ENCODE results near the gene MIA.

MIA gene

DNA sequence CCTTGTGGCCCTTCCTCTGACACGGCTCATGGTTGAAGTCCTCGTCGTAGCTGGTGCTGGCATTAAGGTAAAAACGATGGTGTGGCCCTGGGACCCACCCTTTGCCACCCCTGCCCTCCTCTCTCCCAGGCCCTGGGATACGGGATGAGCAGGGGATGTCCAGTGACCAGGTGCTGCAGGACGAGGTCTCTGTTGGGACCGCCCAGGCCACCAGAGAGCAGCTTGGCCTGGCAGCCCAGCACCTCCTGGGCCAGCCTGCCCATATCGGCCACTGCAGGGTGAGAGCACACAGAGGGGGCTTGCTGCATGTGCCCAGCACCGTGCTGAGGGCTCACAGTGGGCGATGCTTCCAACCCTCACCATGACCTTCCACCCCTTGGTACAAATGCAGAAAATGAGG is 31.4 kb upstream of the MIA start:
- DNase-seq (ENCODE audit: extremely low read depth, low read depth) = no peak
- TF ChIP-seq, protein P1, sequence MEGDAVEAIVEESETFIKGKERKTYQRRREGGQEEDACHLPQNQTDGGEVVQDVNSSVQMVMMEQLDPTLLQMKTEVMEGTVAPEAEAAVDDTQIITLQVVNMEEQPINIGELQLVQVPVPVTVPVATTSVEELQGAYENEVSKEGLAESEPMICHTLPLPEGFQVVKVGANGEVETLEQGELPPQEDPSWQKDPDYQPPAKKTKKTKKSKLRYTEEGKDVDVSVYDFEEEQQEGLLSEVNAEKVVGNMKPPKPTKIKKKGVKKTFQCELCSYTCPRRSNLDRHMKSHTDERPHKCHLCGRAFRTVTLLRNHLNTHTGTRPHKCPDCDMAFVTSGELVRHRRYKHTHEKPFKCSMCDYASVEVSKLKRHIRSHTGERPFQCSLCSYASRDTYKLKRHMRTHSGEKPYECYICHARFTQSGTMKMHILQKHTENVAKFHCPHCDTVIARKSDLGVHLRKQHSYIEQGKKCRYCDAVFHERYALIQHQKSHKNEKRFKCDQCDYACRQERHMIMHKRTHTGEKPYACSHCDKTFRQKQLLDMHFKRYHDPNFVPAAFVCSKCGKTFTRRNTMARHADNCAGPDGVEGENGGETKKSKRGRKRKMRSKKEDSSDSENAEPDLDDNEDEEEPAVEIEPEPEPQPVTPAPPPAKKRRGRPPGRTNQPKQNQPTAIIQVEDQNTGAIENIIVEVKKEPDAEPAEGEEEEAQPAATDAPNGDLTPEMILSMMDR (IDR thresholded peaks at IDR 0.05; ENCODE audit: low read depth, low read length) = no peak

DNA sequence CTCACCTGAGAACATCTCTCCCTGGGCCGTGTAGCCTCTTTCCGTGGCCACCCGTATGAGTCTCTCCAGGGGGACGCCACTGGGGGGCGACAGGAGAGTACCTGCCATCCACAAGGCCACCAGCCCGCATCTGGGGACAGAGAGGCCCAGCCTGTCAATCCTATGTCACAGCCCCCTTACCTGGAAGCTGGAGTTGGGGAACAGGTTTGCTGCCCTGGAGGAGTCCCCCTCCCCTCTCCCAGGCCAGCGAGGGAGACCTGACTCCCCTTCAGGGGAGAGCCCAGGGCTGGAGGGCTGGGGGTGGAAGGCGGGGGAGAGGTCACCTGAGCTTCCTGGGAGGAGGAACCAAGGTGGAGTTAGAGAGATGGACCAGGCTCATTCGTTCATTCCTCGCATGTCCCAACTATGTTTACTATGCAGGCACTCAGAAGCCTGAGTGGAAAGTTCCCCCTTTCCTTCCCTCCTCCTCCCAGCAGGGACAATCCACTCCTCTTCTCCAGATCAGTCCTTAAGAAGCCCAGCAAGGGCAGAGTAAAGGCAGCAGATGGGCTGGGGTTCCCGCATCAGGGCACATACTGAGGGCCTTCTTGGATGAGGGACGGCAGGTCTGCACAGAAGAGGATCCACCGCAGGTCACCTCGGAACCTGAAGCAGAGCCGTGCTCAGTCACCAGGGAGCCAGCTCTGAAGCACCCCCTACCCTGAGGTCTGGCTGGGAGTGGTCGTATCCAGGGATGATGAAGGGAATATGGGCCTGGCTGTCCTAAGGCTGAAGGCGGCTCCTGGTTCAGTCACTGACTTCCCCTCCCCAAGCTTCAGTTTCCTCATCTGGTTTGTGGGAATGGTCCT is 30.5 kb upstream of the MIA start:
- DNase-seq (ENCODE audit: extremely low read depth, low read depth) = no peak
- TF ChIP-seq, protein P1 (IDR thresholded peaks at IDR 0.05; ENCODE audit: low read depth, low read length) = no peak; the same call in 1 of the 2 replicates

DNA sequence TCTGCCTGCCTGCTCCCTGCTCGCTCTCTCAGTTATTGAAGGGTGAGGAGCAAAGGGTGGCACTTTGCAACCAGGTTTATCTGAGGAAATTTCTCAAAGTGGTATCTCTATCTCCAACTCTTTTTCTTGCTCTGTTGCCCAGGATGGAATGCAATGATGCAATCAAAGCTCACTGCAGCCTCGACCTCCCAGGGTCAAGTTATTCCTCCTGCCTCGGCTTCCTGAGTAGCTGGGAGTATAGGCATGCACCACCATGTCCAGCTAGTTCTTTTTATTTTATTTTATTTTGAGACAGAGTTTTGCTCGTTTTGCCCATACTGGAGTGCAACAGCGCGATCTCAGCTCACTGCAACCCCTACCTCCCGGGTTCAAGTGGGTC is 29.9 kb upstream of the MIA start:
- TF ChIP-seq, protein P1 (IDR thresholded peaks at IDR 0.05; ENCODE audit: low read depth, low read length) = no peak
- no peak for DNase-seq (ENCODE audit: extremely low read depth, low read depth)

DNA sequence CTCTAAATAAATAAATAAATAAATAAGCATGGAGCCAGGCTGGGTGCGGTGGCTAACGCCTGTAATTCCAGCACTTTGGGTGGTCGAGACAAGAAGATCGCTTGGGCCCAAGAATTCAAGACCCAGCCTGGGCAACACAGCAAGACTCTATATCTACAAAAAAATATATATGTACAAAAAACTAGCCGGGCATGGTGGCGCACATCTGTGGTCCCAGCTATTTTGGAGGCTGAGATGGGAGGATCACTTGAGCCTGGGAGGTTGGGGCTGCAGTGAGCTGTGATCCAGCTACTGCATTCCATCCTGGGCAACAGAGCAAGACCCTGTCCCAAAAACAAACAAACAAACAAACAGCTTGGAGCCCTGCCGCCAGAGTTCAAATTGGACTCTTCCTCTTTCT is 27.8 kb upstream of the MIA start:
- TF ChIP-seq, protein P1 (IDR thresholded peaks at IDR 0.05; ENCODE audit: low read depth, low read length) = no peak
- DNase-seq (ENCODE audit: extremely low read depth, low read depth) = no peak

DNA sequence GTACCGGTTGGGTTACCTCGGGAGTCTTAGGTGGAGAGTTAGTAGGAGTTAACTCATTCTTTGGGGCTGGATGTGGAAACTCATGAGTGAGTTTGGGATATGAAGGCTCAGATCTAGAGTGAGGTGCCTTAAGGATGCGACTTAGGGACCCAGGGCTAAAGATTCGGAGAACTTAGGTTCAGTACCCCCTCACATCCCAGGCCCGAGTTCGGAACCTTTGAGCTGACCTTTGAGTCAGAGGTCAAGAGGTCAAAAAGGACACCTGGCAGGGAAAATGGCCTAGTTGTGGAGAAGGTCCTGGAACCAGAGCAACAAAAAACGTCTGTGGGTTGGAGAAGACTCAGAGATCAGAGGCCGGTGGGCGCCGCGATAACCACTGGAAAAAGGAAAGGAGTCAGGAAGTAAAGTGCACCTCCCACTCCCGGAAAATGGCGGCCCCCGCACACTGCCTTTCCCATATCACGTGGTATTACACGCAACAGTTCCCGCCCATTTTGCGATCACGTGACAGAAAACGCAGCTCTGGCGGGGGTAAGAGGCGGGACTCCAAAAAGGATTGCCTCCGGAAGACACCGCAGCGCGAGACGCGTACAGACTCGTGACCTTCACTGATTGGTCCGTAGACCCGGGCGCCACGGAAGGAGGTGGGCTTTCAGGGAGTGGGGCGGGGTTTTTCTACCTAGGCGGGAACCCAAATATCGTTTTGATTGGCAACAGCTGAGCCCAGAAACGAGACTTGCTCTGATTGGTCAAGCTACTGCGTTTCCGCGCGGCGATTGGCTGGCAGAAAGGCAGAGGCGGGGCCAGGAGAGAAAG is 25.1 kb upstream of the MIA start, which contains the start of gene ACTMAP:
TSS of gene ACTMAP (minus strand) at position 420 of the 816 bp plus-strand sequence. CDS start 674 bp downstream, outside the sequence.
- TF ChIP-seq, protein P1 (IDR thresholded peaks at IDR 0.05; ENCODE audit: low read depth, low read length) = no peak
- peak; percentile 100 for DNase-seq (ENCODE audit: extremely low read depth, low read depth)

DNA sequence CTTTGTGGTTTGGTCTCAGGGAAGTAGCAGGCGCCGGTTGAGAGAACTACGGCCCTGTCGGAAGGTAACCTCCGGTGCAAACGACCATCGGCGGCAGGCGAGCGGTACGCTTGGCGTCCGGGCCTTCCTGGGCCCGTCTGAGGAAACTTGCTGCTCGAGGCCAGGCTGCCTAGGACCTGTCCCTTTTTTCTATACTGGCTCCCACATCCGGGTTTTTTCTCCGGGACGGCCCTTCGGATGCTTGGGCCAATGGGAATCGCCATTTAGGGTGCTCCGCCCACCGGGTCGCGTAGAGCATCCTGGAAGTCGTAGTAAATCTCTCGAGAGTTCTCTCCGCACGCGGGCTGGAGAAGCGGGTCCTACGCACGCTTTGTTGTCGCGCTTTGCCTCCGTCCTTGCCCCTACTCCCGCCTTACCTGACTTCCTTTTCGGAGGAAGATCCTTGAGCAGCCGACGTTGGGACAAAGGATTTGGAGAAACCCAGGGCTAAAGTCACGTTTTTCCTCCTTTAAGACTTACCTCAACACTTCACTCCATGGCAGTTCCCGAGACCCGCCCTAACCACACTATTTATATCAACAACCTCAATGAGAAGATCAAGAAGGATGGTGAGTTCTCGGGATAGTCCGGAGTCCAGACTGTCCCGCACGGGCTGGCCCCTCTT is 24.3 kb upstream of the MIA start, which contains the start of gene SNRPA:
TSS of gene SNRPA (plus strand) at position 330 of the 664 bp plus-strand sequence. CDS start at position 536, 206 bp downstream.
- TF ChIP-seq, protein P1 (IDR thresholded peaks at IDR 0.05; ENCODE audit: low read depth, low read length) = no peak
- DNase-seq (ENCODE audit: extremely low read depth, low read depth) = peak; percentile 92

Measured in AG09319 (cell line).